Rectal smooth muscle tissue (tissue), 1 donor: ENCODE measurements around the gene IGSF23.
"Not testable (repeated sequence)": the region's sequence is repeated elsewhere in the genome, so short reads cannot be mapped to it uniquely, and the experiment has no call there.

Source experiments
- H3K27ac ChIP-seq: one replicate; pipeline ENCODE4 v1.7.0; 2013; ENCODE audit warnings: low read depth, low read length, inconsistent platforms
- H3K27me3 ChIP-seq: one replicate; pipeline ENCODE4 v1.7.0; 2013; ENCODE audit warnings: low read length; ENCODE audit not compliant: control insufficient read depth, insufficient read depth
- H3K36me3 ChIP-seq: one replicate; pipeline ENCODE4 v1.7.0; 2013; ENCODE audit warnings: low read length; ENCODE audit not compliant: control insufficient read depth, insufficient read depth
- H3K4me1 ChIP-seq: one replicate; pipeline ENCODE4 v1.7.0; 2013; ENCODE audit warnings: low read length; ENCODE audit not compliant: control insufficient read depth, insufficient read depth
- H3K4me3 ChIP-seq: one replicate; pipeline ENCODE4 v1.7.0; 2013; ENCODE audit warnings: low read length
- H3K9ac ChIP-seq: one replicate; pipeline ENCODE4 v1.7.0; 2013; ENCODE audit warnings: low read length

Gene IGSF23

GRCh38 chr19:44624840-44625354, 11.5 kb downstream of the IGSF23 start:
- no peak overlapping the region for H3K27ac ChIP-seq
- no peak overlapping the region for H3K9ac ChIP-seq
- H3K27me3 ChIP-seq: no peaks in the 10 kb centered on the region
- H3K4me3 ChIP-seq: no peak overlapping the region
- no peaks in the 10 kb centered on the region for H3K4me1 ChIP-seq
- H3K36me3 ChIP-seq: no peaks in the 10 kb centered on the region

DNA sequence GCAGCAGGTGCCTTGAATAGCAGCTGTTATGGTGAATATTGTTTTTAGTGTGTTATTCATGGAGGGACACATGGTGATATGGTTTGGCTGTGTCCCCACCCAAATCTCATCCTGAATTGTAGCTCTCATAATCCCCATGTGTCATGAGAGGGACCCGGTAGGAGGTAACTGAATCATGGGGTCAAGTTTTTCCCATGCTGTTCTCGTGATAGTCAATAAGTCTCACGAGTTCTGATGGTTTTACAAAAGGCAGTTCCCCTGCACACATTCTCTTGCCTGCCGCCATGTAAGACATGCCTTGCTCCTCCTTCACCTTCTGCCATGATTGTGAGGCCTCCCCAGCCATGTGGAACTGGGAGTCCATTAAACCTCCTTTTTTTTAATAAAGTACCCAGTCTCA, 12.3 kb downstream of the IGSF23 start:
- H3K4me1 ChIP-seq, H3K4me3 ChIP-seq, H3K27me3 ChIP-seq, H3K36me3 ChIP-seq, H3K9ac ChIP-seq, H3K27ac ChIP-seq: not testable (repeated sequence)

GRCh38 chr19:44626048-44626624, 12.8 kb downstream of the IGSF23 start:
- Histone ChIP-seq H3K27ac (no peak overlapping the region), H3K4me3 (no peak overlapping the region), H3K4me1 (no peaks in the 10 kb centered on the region), H3K36me3 (no peaks in the 10 kb centered on the region), H3K27me3 (no peaks in the 10 kb centered on the region), H3K9ac (no peak overlapping the region)

DNA sequence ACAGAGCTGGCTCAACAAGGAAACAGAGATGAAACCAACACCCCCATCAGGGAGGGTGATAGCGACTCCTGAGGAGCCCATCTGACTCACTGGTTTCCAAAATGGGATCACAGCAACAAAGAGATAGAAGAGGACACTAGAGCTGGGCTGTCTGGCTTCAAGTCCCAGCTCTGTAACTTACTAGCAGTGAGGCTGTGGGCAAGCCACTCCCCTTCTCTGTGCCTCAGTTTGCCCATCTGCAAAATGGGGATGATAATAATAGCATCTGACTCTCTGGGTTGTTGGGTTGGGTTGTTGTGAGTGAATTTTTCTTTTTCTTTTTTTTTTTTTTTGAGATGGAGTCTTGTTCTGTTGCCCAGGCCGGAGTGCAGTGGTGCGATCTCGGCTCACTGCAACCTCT, 14.3 kb downstream of the IGSF23 start:
- Histone ChIP-seq H3K36me3 (no peaks in the 10 kb centered on the region), H3K4me3 (no peak overlapping the region)

DNA sequence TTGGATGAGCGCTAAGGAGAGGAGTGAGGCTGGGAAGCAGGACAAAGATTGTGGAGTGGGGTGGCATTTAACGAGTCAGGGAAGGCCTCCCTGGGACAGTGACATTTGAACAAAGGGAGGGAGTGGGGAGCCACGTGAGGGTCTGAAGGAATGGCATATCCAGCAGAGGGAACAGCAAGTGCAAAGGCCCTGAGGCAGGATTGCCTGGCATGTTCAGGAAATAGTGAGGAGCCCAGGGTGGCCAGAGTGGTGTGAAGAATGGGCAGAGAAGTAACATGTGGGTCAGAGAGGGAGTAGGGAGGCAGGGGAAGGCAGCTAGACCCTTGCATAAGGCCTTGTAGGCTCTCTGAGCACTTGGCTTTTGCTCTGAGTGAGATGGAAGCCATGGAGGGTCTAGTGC, 15.4 kb downstream of the IGSF23 start:
- no peak overlapping the region for H3K9ac ChIP-seq
- no peak overlapping the region for H3K4me3 ChIP-seq
- H3K36me3 ChIP-seq: no peaks in the 10 kb centered on the region
- no peaks in the 10 kb centered on the region for H3K27me3 ChIP-seq
- H3K4me1 ChIP-seq: no peaks in the 10 kb centered on the region
- H3K27ac ChIP-seq: no peak overlapping the region

More for the DNA sequence above, 14.3 kb downstream of the IGSF23 start:
- H3K4me1 ChIP-seq: no peaks in the 10 kb centered on the region
- H3K27ac ChIP-seq: no peak overlapping the region
- H3K27me3 ChIP-seq: no peaks in the 10 kb centered on the region
- no peak overlapping the region for H3K9ac ChIP-seq

DNA sequence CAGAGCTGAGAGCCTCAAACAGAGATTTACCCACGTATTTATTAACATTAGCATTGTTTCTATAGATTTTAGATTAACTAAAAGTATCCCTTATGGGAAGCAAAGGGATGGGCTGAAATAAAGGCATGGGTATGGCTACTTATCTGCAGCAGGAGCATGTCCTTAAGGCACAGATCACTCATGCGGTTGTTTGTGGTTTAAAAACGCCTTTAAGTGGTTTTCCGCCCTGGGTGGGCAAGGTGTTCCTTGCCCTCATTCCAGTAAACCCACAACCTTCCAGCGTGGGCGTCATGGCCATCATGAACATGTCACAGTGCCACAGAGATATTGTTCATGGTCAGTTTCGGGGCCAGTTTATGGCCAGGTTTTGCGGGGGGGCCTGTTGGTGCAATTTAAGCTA, 18.2 kb downstream of the IGSF23 start:
- not testable (repeated sequence) for H3K27ac ChIP-seq, H3K27me3 ChIP-seq, H3K4me1 ChIP-seq, H3K4me3 ChIP-seq, H3K9ac ChIP-seq, H3K36me3 ChIP-seq

DNA sequence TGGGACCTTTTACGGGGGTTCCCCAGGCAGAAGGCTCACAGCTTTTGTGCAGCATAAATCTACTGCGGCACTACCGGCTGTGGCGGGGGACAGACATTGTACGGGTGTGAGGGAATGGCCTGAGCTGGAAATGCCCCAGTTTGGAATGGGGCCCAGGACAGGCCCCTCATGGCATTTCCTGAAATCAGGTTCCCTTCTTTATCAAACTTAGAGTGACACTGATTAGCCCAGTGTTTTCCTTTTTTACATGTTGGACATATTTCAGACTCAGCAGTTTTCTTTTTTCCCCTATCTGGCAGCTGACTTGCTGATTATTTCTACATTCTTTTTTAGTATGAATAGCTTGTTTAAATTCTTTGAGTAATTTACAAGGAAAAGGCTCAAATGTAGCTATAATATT, 20.7 kb downstream of the IGSF23 start:
- H3K27ac ChIP-seq, H3K4me3 ChIP-seq, H3K36me3 ChIP-seq, H3K4me1 ChIP-seq, H3K27me3 ChIP-seq, H3K9ac ChIP-seq: not testable (repeated sequence)

- Histone ChIP-seq H3K9ac (no peak overlapping the region), H3K27ac (no peak overlapping the region), H3K4me1 (no peaks in the 10 kb centered on the region), H3K36me3 (no peaks in the 10 kb centered on the region), H3K4me3 (no peak overlapping the region), H3K27me3 (no peaks in the 10 kb centered on the region)
Measured at GRCh38 chr19:44634785-44635184, 21.4 kb downstream of the IGSF23 start.

- H3K4me1 ChIP-seq: no peaks in the 10 kb centered on the region
- no peak overlapping the region for H3K9ac ChIP-seq
- H3K27me3 ChIP-seq: no peaks in the 10 kb centered on the region
- H3K27ac ChIP-seq: no peak overlapping the region
- no peaks in the 10 kb centered on the region for H3K36me3 ChIP-seq
- H3K4me3 ChIP-seq: no peak overlapping the region
Measured at GRCh38 chr19:44635581-44636438, 22.4 kb downstream of the IGSF23 start.

- Histone ChIP-seq H3K36me3 (no peaks in the 10 kb centered on the region), H3K27me3 (no peaks in the 10 kb centered on the region), H3K9ac (no peak overlapping the region), H3K4me1 (no peaks in the 10 kb centered on the region), H3K27ac (no peak overlapping the region), H3K4me3 (no peak overlapping the region)
Measured at GRCh38 chr19:44636439-44637389, 23.4 kb downstream of the IGSF23 start.

- Histone ChIP-seq H3K4me1 (no peaks in the 10 kb centered on the region), H3K36me3 (no peaks in the 10 kb centered on the region), H3K27ac (no peak overlapping the region), H3K27me3 (no peaks in the 10 kb centered on the region), H3K9ac (no peak overlapping the region), H3K4me3 (no peak overlapping the region)
Measured at GRCh38 chr19:44637390-44637764, 24.0 kb downstream of the IGSF23 start.

GRCh38 chr19:44640518-44640917, 27.2 kb downstream of the IGSF23 start:
- H3K4me3 ChIP-seq: no peak overlapping the region
- no peaks in the 10 kb centered on the region for H3K36me3 ChIP-seq
- peaks cover 2% of the 10 kb centered on the region for H3K4me1 ChIP-seq
- no peaks in the 10 kb centered on the region for H3K27me3 ChIP-seq
- H3K9ac ChIP-seq: no peak overlapping the region
- H3K27ac ChIP-seq: no peak overlapping the region
